A549 (cell line): ENCODE data around the gene ZNF57. TPM values are rescaled to one million over a fixed set of nuclear protein-coding genes. Genes with fewer than 3 reads are reported as not detected.
A peak's percentile ranks its signal among the peaks of the same experiment; 100 is the strongest.
"Not testable (repeated sequence)": the region's sequence is repeated elsewhere in the genome, so short reads cannot be mapped to it uniquely, and the experiment has no call there.

ENCODE experiments used
- ATAC-seq, 2 experiments: fragments of 200-7000 bp in 1 of 2; fragments of >200 bp in 1 of 2; cut with Nextera tagmentation in 1 of 2; cut with Tn5 transposase in 1 of 2; 3 replicates each; pipeline versions ENCODE4 v1.8.0 to v1.9.1; 2018 to 2020; ENCODE audit warnings: mild to moderate bottlenecking in 1 of 2, moderate library complexity in 1 of 2
- CTCF ChIA-PET: fragments of 300-600 bp; sonication (Branson Sonifier 250); formaldehyde crosslinking; extraction: SDS; loops from one replicate; lab custom pipeline; 2021; ENCODE audit warnings: antibody characterized with exemption, inconsistent platforms; lab: Yijun Ruan, JAX
- POLR2A ChIA-PET: fragments of 350-600 bp; formaldehyde crosslinking; extraction: SDS; loops from one replicate; lab custom pipeline; 2021; ENCODE audit warnings: antibody characterized with exemption, inconsistent platforms; lab: Yijun Ruan, JAX
- DNase-seq, 2 experiments: peaks; one replicate each; pipeline versions ENCODE4 v3.0.0 to v3.0.0-alpha.2; 2011 to 2016; ENCODE audit warnings: low read depth in 1 of 2, low spot score in 1 of 2
- FAIRE-seq: peaks from 2 replicates; lab custom pipeline; 2011; peaks lifted over from hg19 to GRCh38; lab: Jason Lieb, UNC
- H3K27ac ChIP-seq, 2 experiments: fragments of >200 bp; sonication (Bioruptor Twin); formaldehyde crosslinking; 3 replicates each; pipeline ENCODE4 v1.5.1; 2016 to 2017
- H3K4me1 ChIP-seq: fragments of >200 bp; sonication (Bioruptor Twin); formaldehyde crosslinking; 3 replicates; pipeline ENCODE4 v1.6.1; 2016
- H3K4me2 ChIP-seq: fragments of >200 bp; sonication (Bioruptor Twin); formaldehyde crosslinking; 3 replicates; pipeline ENCODE4 v1.6.1; 2016
- H3K4me3 ChIP-seq: fragments of >200 bp; sonication (Bioruptor Twin); formaldehyde crosslinking; 3 replicates; pipeline ENCODE4 v1.5.1; 2016
- H3K9me3 ChIP-seq: fragments of >200 bp; sonication (Bioruptor Twin); formaldehyde crosslinking; 3 replicates; pipeline ENCODE4 v1.6.1; 2016
- ATOH8 ChIP-seq: fragments of 250-450 bp; sonication (Bioruptor Pico); IDR thresholded peaks from 2 replicates; pipeline ENCODE4 v1.5.0; 2020; ENCODE audit warnings: low read depth, mild to moderate bottlenecking, moderate library complexity
- BCL3 ChIP-seq: fragments of >200 bp; sonication (Bioruptor Twin); formaldehyde crosslinking; IDR thresholded peaks from 3 replicates; pipeline ENCODE4 v1.6.1; 2016
- BHLHE40 ChIP-seq: IDR thresholded peaks from 2 replicates; pipeline ENCODE4 v1.6.1; 2012; ENCODE audit warnings: low read depth, low read length, inconsistent platforms
- CBX2 ChIP-seq: fragments of 200-600 bp; sonication (generic); IDR thresholded peaks from 2 replicates; pipeline ENCODE4 v1.6.1; 2016; ENCODE audit warnings: low read depth, mild to moderate bottlenecking, borderline replicate concordance
- CHD2 ChIP-seq: fragments of 150-350 bp; IDR thresholded peaks from 2 replicates; pipeline ENCODE4 v1.6.1; 2014; ENCODE audit warnings: low read length; ENCODE audit not compliant: partially characterized antibody
- CHD4 ChIP-seq: fragments of 200-600 bp; sonication (generic); IDR thresholded peaks from 2 replicates; pipeline ENCODE4 v1.6.1; 2016; ENCODE audit warnings: antibody characterized with exemption, mild to moderate bottlenecking, borderline replicate concordance
- CTCF ChIP-seq: fragments of >200 bp; sonication (Bioruptor Twin); formaldehyde crosslinking; IDR thresholded peaks from 3 replicates; pipeline ENCODE4 v1.5.1; 2016
- FOSL2 ChIP-seq, 2 experiments: fragments of 450-650 bp in 1 of 2; fragments of >200 bp in 1 of 2; sonication (Bioruptor Twin) in 1 of 2; formaldehyde crosslinking; IDR thresholded peaks; 2 replicates each; pipeline versions ENCODE4 v1.5.0 to v1.6.1; 2016 to 2020; ENCODE audit warnings: mild to moderate bottlenecking in 1 of 2, moderate library complexity in 1 of 2
- FOXS1 ChIP-seq: fragments of 250-450 bp; sonication (Bioruptor Pico); IDR thresholded peaks from 2 replicates; pipeline ENCODE4 v1.5.0; 2020; ENCODE audit warnings: mild to moderate bottlenecking, moderate library complexity
- HDAC2 ChIP-seq: fragments of 200-600 bp; sonication (generic); IDR thresholded peaks from 2 replicates; pipeline ENCODE4 v1.6.1; 2016
- HES2 ChIP-seq: fragments of >200 bp; sonication (Bioruptor Twin); formaldehyde crosslinking; IDR thresholded peaks from 2 replicates; pipeline ENCODE4 v1.6.1; 2016
- HOXA7 ChIP-seq: fragments of 250-450 bp; sonication (Bioruptor Pico); IDR thresholded peaks from 2 replicates; pipeline ENCODE4 v1.5.0; 2020; ENCODE audit warnings: mild to moderate bottlenecking, moderate library complexity
- PHF8 ChIP-seq: fragments of 200-600 bp; sonication (generic); IDR thresholded peaks from 2 replicates; pipeline ENCODE4 v1.6.1; 2016; ENCODE audit warnings: low read depth, mild to moderate bottlenecking, antibody characterized with exemption, moderate library complexity, borderline replicate concordance
- RAD21 ChIP-seq, 2 experiments: fragments of >200 bp in 1 of 2; sonication (Bioruptor Twin) in 1 of 2; formaldehyde crosslinking in 1 of 2; IDR thresholded peaks in 1 of 2; conservative IDR thresholded peaks in 1 of 2; 2 replicates in 1 of 2; 3 replicates in 1 of 2; pipeline ENCODE4 v1.6.1; 2012 to 2018; ENCODE audit warnings: inconsistent platforms in 1 of 2
- RCOR1 ChIP-seq: fragments of 150-350 bp; IDR thresholded peaks from 2 replicates; pipeline ENCODE4 v1.6.1; 2014; ENCODE audit warnings: antibody characterized with exemption, low read length, low read depth
- SMC3 ChIP-seq: fragments of >200 bp; sonication (Bioruptor Twin); formaldehyde crosslinking; IDR thresholded peaks from 3 replicates; pipeline ENCODE4 v1.6.1; 2018; ENCODE audit warnings: inconsistent platforms
- ZNF302 ChIP-seq: fragments of 250-450 bp; sonication (Bioruptor Pico); IDR thresholded peaks from 2 replicates; pipeline ENCODE4 v1.9.0; 2021; ENCODE audit warnings: inconsistent platforms, mild to moderate bottlenecking, moderate library complexity
- WGBS: methylation state at CpG from one replicate; pipeline ENCODE4 v1.1.6; 2017; ENCODE audit errors: missing lambda C conversion rate; 5-methylcytosine and 5-hydroxymethylcytosine counted together
- polyA plus RNA-seq, 4 experiments: library from polyadenylated mRNA; depleted of rRNA in 3 of 4; stranded (reverse); fragments of >200 nt; fragmentation: RNase III in 1 of 4; extraction: RNeasy Plus Mini Kit Qiagen cat#74134 plus additional on column Dnase treatment in 1 of 4; gene quantifications; 2 replicates in 3 of 4; 3 replicates in 1 of 4; pipeline ENCODE4 v1.2.3, GENCODE V29; 2011 to 2017

Gene ZNF57
- polyA plus RNA-seq, 2 of the 4 experiments (the other 2 are of a cell fraction), result 2.5 to 2.6 TPM

GRCh38 chr19:2962018-2962670 is 61.4 kb downstream of the ZNF57 start:
- H3K4me2 ChIP-seq, result no peak overlapping the region
- no peaks in the 10 kb centered on the region for H3K9me3 ChIP-seq
- H3K4me3 ChIP-seq, result no peak overlapping the region
- TF ChIP-seq CHD4, result no peak
- peak; percentile 72 for TF ChIP-seq CTCF
- no peak for TF ChIP-seq CBX2
- TF ChIP-seq SMC3, result peak; percentile 50
- no peak for TF ChIP-seq RCOR1
- TF ChIP-seq RAD21 (conservative IDR thresholded peaks at IDR 0.05 in 1 of 2, IDR thresholded peaks at IDR 0.05 in 1 of 2), result peak; percentile 77
- no peak for TF ChIP-seq FOSL2 (IDR thresholded peaks at IDR 0.05)
- TF ChIP-seq FOSL2 (CRISPR knock-in tag; IDR thresholded peaks at IDR 0.05), result peak; percentile 92
- DNase-seq (peak; percentile 24 to 66), ATAC-seq (peak in 1 of 2 experiments; percentile 51; a peak in 4 of 6 replicates), FAIRE-seq (no peak)
- H3K4me1 ChIP-seq, result no peaks in the 10 kb centered on the region
- H3K27ac ChIP-seq, result no peak overlapping the region
- ChIA-PET CTCF (interaction anchor here (0.6 to 12.8 kb wide), 22 partner anchors 10 to 528 kb away, joined by 3 to 127 read pairs (median 4); partner anchors contain the start of gene TLE6), POLR2A (no interaction called here)
- 43% methylated on average over 17 of the region's 17 CpGs for WGBS

GRCh38 chr19:2963122-2963521 is 62.4 kb downstream of the ZNF57 start:
- no peak overlapping the region for H3K4me3 ChIP-seq
- ChIA-PET POLR2A (no interaction called here), CTCF (interaction anchor here (0.7 to 12.8 kb wide), 14 partner anchors 11 to 201 kb away, joined by 3 to 127 read pairs (median 6); no protein-coding TSS in a partner anchor)
- no peak for TF ChIP-seq CHD2
- no peak for TF ChIP-seq SMC3
- no peak for TF ChIP-seq RCOR1
- TF ChIP-seq HOXA7 (CRISPR knock-in tag), result no peak
- TF ChIP-seq FOXS1 (CRISPR knock-in tag), result no peak
- TF ChIP-seq ZNF302 (CRISPR knock-in tag), result no peak
- TF ChIP-seq ATOH8 (CRISPR knock-in tag), result no peak
- no peak for TF ChIP-seq HES2
- TF ChIP-seq HDAC2, result no peak
- no peak for TF ChIP-seq BHLHE40
- no peak for TF ChIP-seq PHF8
- TF ChIP-seq BCL3, result no peak
- no peak overlapping the region for H3K27ac ChIP-seq
- no peaks in the 10 kb centered on the region for H3K4me1 ChIP-seq
- 90% methylated on average over 5 of the region's 5 CpGs for WGBS
- DNase-seq (no peak), ATAC-seq (no peak), FAIRE-seq (no peak)
- no peak overlapping the region for H3K4me2 ChIP-seq
- no peaks in the 10 kb centered on the region for H3K9me3 ChIP-seq

GRCh38 chr19:2963631-2964030 is 62.9 kb downstream of the ZNF57 start:
- DNase-seq, H3K4me2 ChIP-seq, POLR2A ChIA-PET, ATAC-seq, H3K27ac ChIP-seq, FAIRE-seq, H3K4me1 ChIP-seq, H3K9me3 ChIP-seq, H3K4me3 ChIP-seq: not testable (repeated sequence)
- WGBS, result 73% methylated on average over 12 of the region's 12 CpGs
- CTCF ChIA-PET, result interaction anchor here (1.3 to 12.8 kb wide), 7 partner anchors 10 to 200 kb away, joined by 4 to 127 read pairs (median 8); no protein-coding TSS in a partner anchor
